HG03097 (cell line): ENCODE results near the gene KRTAP5-2.

ENCODE experiments used
- ATAC-seq: cut with Tn5 transposase; IDR thresholded peaks from one replicate; pipeline ENCODE4 v1.9.1; 2021; ENCODE audit not compliant: unreplicated experiment, low FRiP score

Gene KRTAP5-2

DNA sequence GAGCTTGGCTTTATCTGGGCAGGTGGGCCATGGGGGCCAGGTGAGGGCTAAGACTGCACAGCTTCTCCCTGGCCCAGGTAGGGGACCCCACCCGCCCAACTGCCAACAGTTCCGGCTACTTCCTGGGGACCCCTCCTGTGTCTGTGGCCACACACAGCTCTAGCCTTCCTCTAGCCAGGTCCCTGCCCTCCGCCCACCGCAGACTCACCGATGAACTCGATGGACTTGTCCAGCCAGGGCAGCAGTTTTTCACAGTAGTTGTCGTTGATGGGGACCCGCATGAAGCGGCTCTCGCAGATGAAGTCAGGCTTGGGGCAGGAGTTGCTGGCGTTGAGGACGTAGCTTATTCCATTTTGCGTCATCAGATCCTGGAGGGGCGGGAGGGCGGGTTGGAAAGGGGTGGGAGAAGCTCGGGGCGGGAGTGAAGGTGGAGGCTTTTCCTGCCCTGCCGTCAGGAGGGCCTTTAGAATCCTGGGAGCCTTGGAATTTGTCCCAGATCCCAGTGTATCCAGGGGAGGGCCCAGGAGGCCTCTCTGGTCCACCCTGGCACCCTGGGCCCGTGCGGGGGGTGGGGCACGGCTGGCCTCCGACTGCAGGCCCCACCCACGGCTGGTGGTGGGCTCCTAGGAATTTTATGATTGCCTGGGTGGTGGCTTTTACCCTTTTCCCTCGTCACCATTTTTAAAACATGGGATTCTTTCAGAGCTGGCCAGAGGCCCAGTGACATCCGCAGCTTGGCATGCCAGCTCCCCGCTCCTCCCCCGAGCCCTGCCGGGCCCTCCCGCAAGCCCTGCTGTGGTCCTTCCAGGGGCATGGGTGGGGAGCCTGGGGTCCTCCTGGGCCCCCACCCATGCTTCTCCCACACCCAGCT, 40.0 kb downstream of the KRTAP5-2 start:
- ATAC-seq: no peak

GRCh38 chr11:1557051-1557884, 40.8 kb downstream of the KRTAP5-2 start:
- ATAC-seq: no peak

DNA sequence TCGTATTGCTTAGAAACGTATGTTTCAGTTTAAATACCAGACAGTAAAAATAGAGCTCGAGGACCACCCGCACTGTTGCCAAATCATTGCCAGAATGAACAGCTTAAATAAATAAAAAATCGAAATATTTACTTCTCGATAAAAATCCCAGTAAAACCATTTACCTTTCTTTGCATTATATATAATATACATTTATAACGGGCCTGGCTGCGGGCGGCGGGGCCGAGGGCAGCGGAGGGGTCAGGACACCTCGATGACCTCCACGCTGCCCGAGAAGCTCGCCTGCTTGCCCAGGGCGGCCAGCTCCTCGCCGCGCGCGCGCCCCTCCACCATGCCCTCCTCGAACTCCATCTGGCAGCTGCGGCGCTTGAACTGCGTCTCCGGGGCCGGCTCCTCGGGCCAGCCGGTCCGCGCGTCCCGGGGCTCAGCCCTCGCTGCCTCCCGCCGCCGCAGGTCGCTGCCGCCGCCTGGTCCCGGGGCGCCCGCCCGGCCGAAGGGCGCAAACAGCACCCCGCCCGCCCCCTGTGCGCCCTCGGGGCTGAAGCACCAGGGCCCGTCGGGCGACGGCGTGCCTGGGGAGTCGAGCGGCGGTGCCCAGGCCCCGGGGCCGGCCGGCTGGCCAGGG, 41.7 kb downstream of the KRTAP5-2 start:
- no peak for ATAC-seq

GRCh38 chr11:1555713-1556153, 42.4 kb downstream of the KRTAP5-2 start:
- ATAC-seq: no peak

- no peak for ATAC-seq
These were observed 42.9 kb downstream of the KRTAP5-2 start for GRCh38 chr11:1554981-1555712.

DNA sequence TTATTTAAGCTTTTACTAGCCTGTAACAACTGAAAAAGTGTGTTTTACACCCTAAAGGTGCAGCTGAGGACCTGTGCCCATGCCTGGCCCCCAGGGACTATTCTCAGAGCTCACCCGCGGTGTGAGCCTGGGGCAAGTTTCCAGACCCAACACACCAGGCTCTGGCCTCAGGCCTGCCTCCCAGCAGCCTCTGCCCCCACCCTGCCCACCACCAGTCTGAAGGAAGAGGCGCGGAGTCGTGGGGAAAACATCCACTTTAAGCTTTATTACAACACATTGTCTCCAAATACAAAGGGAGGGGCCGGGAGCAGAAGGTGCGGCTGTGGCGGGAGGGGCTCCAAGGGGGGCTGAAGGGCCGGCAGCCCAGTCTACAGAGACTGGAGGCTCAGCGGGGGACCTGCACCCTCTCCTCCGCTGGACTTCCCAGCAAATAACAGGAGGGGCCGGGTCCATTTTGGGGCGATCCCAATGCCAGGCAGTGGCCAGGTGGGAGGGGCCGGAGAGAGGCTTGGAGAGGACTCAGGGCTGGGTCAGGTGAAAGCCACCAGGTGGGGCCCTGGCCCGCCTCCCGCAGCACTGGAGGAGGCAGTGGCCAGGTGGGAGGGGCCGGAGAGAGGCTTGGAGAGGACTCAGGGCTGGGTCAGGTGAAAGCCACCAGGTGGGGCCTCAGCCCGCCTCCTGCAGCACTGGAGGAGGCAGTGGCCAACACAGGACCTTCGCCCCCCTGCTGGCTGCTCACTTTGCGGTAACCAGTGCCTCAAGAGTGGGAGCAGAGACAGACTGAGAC, 44.1 kb downstream of the KRTAP5-2 start:
- no peak for ATAC-seq

GRCh38 chr11:1549338-1550330, 48.5 kb downstream of the KRTAP5-2 start:
- no peak for ATAC-seq

- ATAC-seq: no peak
These were observed 49.6 kb downstream of the KRTAP5-2 start for GRCh38 chr11:1548221-1549070.

DNA sequence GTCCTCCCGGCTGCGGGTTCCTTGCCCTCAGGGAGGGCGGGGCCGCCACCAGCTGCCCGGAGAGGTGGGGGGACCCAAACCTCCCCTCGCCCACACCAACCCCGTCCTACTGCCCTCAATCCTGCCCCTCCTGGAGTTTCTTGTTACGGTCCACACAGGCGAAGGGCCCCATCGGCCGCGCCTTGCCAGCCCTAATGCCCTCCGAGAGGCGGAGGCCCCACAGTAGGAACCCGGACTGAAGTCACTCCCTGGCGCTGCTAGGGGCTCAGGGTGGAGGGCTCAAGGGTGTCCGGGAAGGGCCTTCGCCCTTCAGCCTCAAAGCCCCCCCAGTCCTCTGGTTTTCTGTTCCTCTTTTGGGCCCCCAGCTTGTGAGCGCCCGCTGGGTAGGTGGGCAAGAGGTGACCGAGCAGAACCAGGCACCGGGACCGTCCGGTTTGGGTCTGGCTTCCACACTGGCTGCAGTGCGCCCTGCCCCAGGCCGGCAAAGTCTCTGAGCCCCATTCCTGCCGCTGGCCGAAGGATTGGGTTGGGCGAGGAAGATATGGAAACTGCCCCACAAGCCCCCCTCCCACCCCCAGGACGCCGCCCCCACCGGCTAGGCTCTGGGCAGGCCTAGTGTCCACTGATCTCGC, 50.5 kb downstream of the KRTAP5-2 start:
- ATAC-seq: no peak
